Activated T-helper 1 cell treated with anti-CD3 and anti-CD28 coated beads, Interleukin-12 subunit alpha, Interleukin-12 subunit beta, Interleukin-2, Interleukin-4 antibody, amounts not matched to agents 30 ng/mL and 10 ng/mL and 1 ng/mL, durations not matched to agents 14 hours and 24 hours and 36 hours (primary cell): Measurements from ENCODE around the gene GINS1. TPM values are rescaled to one million over a fixed set of nuclear protein-coding genes. Genes with fewer than 3 reads are reported as not detected.

Experiments used
- DNase-seq: peaks from one replicate; pipeline ENCODE4 v3.0.0; 2021; ENCODE audit warnings: low spot score
- H3K27ac Mint-ChIP-seq: one replicate; pipeline ENCODE4 v1.8.0; 2021; ENCODE audit warnings: mild to moderate bottlenecking, mixed read lengths
- H3K27me3 Mint-ChIP-seq: one replicate; pipeline ENCODE4 v1.8.0; 2022; ENCODE audit warnings: mild to moderate bottlenecking, moderate library complexity, mixed read lengths; ENCODE audit not compliant: insufficient read depth
- H3K36me3 Mint-ChIP-seq: one replicate; pipeline ENCODE4 v1.8.0; 2021; ENCODE audit warnings: low read depth, mixed read lengths
- H3K4me1 Mint-ChIP-seq: one replicate; pipeline ENCODE4 v1.8.0; 2021; ENCODE audit warnings: low read depth, mixed read lengths
- H3K4me3 Mint-ChIP-seq: one replicate; pipeline ENCODE4 v1.8.0; 2021; ENCODE audit warnings: mild to moderate bottlenecking, moderate library complexity, mixed read lengths
- H3K9me3 Mint-ChIP-seq: one replicate; pipeline ENCODE4 v1.8.0; 2021; ENCODE audit warnings: mixed read lengths
- intact Hi-C: fragments of 100-400 bp; cut with micrococcal nuclease; formaldehyde crosslinking; loops from one replicate; pipeline ENCODE4 v1.15.1; 2024
- total RNA-seq: library from RNA; stranded (reverse); gene quantifications from 2 replicates; pipeline ENCODE4 v1.2.3, GENCODE V29; 2022

GINS1 gene
- total RNA-seq, 1 donor from 2014 or later, result 39.6 TPM

- Mint-ChIP-seq H3K9me3 (no peaks in the 10 kb centered on the region), H3K4me1 (peaks cover 8% of the 10 kb centered on the region), H3K27me3 (no peaks in the 10 kb centered on the region), H3K27ac (no peak overlapping the region), H3K36me3 (peaks cover 43% of the 10 kb centered on the region), H3K4me3 (no peak overlapping the region)
- intact Hi-C loops, result no loop called here
- DNase-seq, result no peak
These were observed 37.1 kb downstream of the GINS1 start for GRCh38 chr20:25444556-25444955.

- intact Hi-C loops, result no loop called here
- Mint-ChIP-seq H3K27ac (no peak overlapping the region), H3K36me3 (peaks cover 35% of the 10 kb centered on the region), H3K9me3 (no peaks in the 10 kb centered on the region), H3K27me3 (no peaks in the 10 kb centered on the region), H3K4me1 (peaks cover 8% of the 10 kb centered on the region), H3K4me3 (no peak overlapping the region)
- DNase-seq, result no peak
These were observed 40.2 kb downstream of the GINS1 start for GRCh38 chr20:25447671-25448070.

GRCh38 chr20:25452333-25452732 lies 44.9 kb downstream of the GINS1 start:
- no peak for DNase-seq
- Mint-ChIP-seq H3K27me3 (no peaks in the 10 kb centered on the region), H3K4me3 (no peak overlapping the region), H3K27ac (no peak overlapping the region), H3K4me1 (no peaks in the 10 kb centered on the region), H3K36me3 (peaks cover 15% of the 10 kb centered on the region), H3K9me3 (no peaks in the 10 kb centered on the region)
- intact Hi-C loops, result no loop called here

- Mint-ChIP-seq H3K4me1 (no peaks in the 10 kb centered on the region), H3K27me3 (no peaks in the 10 kb centered on the region), H3K36me3 (peaks cover 7% of the 10 kb centered on the region), H3K4me3 (no peak overlapping the region), H3K27ac (no peak overlapping the region), H3K9me3 (no peaks in the 10 kb centered on the region)
- DNase-seq, result no peak
- intact Hi-C loops, result no loop called here
These were observed 45.8 kb downstream of the GINS1 start for GRCh38 chr20:25453035-25453810.

- no peak overlapping the region for H3K27ac Mint-ChIP-seq
- H3K4me1 Mint-ChIP-seq, result no peaks in the 10 kb centered on the region
- H3K9me3 Mint-ChIP-seq, result no peaks in the 10 kb centered on the region
- H3K36me3 Mint-ChIP-seq, result no peaks in the 10 kb centered on the region
- intact Hi-C loops, result no loop called here
- no peak overlapping the region for H3K4me3 Mint-ChIP-seq
- no peak for DNase-seq
- no peaks in the 10 kb centered on the region for H3K27me3 Mint-ChIP-seq
These were observed 46.9 kb downstream of the GINS1 start for GRCh38 chr20:25454153-25454900.

- intact Hi-C loops, result no loop called here
- H3K4me3 Mint-ChIP-seq, result no peak overlapping the region
- no peaks in the 10 kb centered on the region for H3K4me1 Mint-ChIP-seq
- H3K9me3 Mint-ChIP-seq, result no peaks in the 10 kb centered on the region
- no peaks in the 10 kb centered on the region for H3K27me3 Mint-ChIP-seq
- no peak overlapping the region for H3K27ac Mint-ChIP-seq
- DNase-seq, result no peak
- H3K36me3 Mint-ChIP-seq, result no peaks in the 10 kb centered on the region
These were observed 50.6 kb downstream of the GINS1 start for GRCh38 chr20:25457886-25458680.

- intact Hi-C loops, result no loop called here
- DNase-seq, result no peak
- Mint-ChIP-seq H3K36me3 (no peaks in the 10 kb centered on the region), H3K4me3 (no peak overlapping the region), H3K9me3 (no peaks in the 10 kb centered on the region), H3K27me3 (no peaks in the 10 kb centered on the region), H3K27ac (no peak overlapping the region), H3K4me1 (no peaks in the 10 kb centered on the region)
These were observed 51.8 kb downstream of the GINS1 start for GRCh38 chr20:25459111-25459830.

- DNase-seq, result no peak
- Mint-ChIP-seq H3K27ac (no peak overlapping the region), H3K4me3 (no peak overlapping the region), H3K36me3 (no peaks in the 10 kb centered on the region), H3K27me3 (no peaks in the 10 kb centered on the region), H3K4me1 (no peaks in the 10 kb centered on the region), H3K9me3 (no peaks in the 10 kb centered on the region)
- intact Hi-C loops, result no loop called here
These were observed 52.6 kb downstream of the GINS1 start for GRCh38 chr20:25459916-25460535.

GRCh38 chr20:25460566-25461280 lies 53.2 kb downstream of the GINS1 start:
- Mint-ChIP-seq H3K4me1 (no peaks in the 10 kb centered on the region), H3K4me3 (no peak overlapping the region), H3K27ac (no peak overlapping the region), H3K9me3 (no peaks in the 10 kb centered on the region), H3K27me3 (no peaks in the 10 kb centered on the region), H3K36me3 (no peaks in the 10 kb centered on the region)
- intact Hi-C loops, result no loop called here
- DNase-seq, result no peak

- Mint-ChIP-seq H3K9me3 (no peaks in the 10 kb centered on the region), H3K4me1 (no peaks in the 10 kb centered on the region), H3K36me3 (no peaks in the 10 kb centered on the region), H3K4me3 (no peak overlapping the region), H3K27me3 (no peaks in the 10 kb centered on the region), H3K27ac (no peak overlapping the region)
- intact Hi-C loops, result no loop called here
- no peak for DNase-seq
These were observed 53.8 kb downstream of the GINS1 start for GRCh38 chr20:25461281-25461650.

GRCh38 chr20:25461786-25462545 lies 54.5 kb downstream of the GINS1 start:
- H3K4me3 Mint-ChIP-seq, result no peak overlapping the region
- H3K27ac Mint-ChIP-seq, result no peak overlapping the region
- H3K4me1 Mint-ChIP-seq, result no peaks in the 10 kb centered on the region
- DNase-seq, result no peak
- H3K36me3 Mint-ChIP-seq, result no peaks in the 10 kb centered on the region
- no peaks in the 10 kb centered on the region for H3K9me3 Mint-ChIP-seq
- intact Hi-C loops, result no loop called here
- no peaks in the 10 kb centered on the region for H3K27me3 Mint-ChIP-seq
